ENCODE data around the gene SLC25A26. TPM values are rescaled to one million over a fixed set of nuclear protein-coding genes. Genes with fewer than 3 reads are reported as not detected.
"Not testable (repeated sequence)": the region's sequence is repeated elsewhere in the genome, so short reads cannot be mapped to it uniquely, and the experiment has no call there.

The SLC25A26 gene
- total RNA-seq, 2 experiments from 2014 or later, result 24.4 to 25.2 TPM

GRCh38 chr3:66415867-66416428 is 195.1 kb downstream of the SLC25A26 start:
- peaks cover 7% of the 10 kb centered on the region for H3K9me3 Mint-ChIP-seq
- no peak for DNase-seq
- H3K36me3 Mint-ChIP-seq, result peaks cover 10% of the 10 kb centered on the region
- peaks cover 4% of the 10 kb centered on the region for H3K4me1 Mint-ChIP-seq
- no peak overlapping the region for H3K4me3 Mint-ChIP-seq
- H3K27ac Mint-ChIP-seq, result no peak overlapping the region
- H3K27me3 Mint-ChIP-seq, result no peaks in the 10 kb centered on the region

GRCh38 chr3:66416556-66417304 is 195.9 kb downstream of the SLC25A26 start:
- no peak overlapping the region for H3K4me3 Mint-ChIP-seq
- no peaks in the 10 kb centered on the region for H3K27me3 Mint-ChIP-seq
- H3K9me3 Mint-ChIP-seq, result peaks cover 12% of the 10 kb centered on the region
- peaks cover 15% of the 10 kb centered on the region for H3K36me3 Mint-ChIP-seq
- peaks cover 4% of the 10 kb centered on the region for H3K4me1 Mint-ChIP-seq
- no peak overlapping the region for H3K27ac Mint-ChIP-seq
- DNase-seq, result no peak

GRCh38 chr3:66418475-66418931 is 197.7 kb downstream of the SLC25A26 start:
- Mint-ChIP-seq H3K36me3 (peaks cover 27% of the 10 kb centered on the region), H3K9me3 (peaks cover 21% of the 10 kb centered on the region), H3K27me3 (no peaks in the 10 kb centered on the region), H3K4me1 (no peaks in the 10 kb centered on the region), H3K4me3 (no peak overlapping the region), H3K27ac (no peak overlapping the region)
- DNase-seq, result no peak

- no peak for DNase-seq
- H3K4me1 Mint-ChIP-seq, result no peaks in the 10 kb centered on the region
- H3K27ac Mint-ChIP-seq, result no peak overlapping the region
- peaks cover 21% of the 10 kb centered on the region for H3K9me3 Mint-ChIP-seq
- no peak overlapping the region for H3K4me3 Mint-ChIP-seq
- H3K27me3 Mint-ChIP-seq, result no peaks in the 10 kb centered on the region
- H3K36me3 Mint-ChIP-seq, result peaks cover 30% of the 10 kb centered on the region
These were observed 198.2 kb downstream of the SLC25A26 start for GRCh38 chr3:66419036-66419435.

GRCh38 chr3:66421144-66421543 is 200.3 kb downstream of the SLC25A26 start:
- H3K27ac Mint-ChIP-seq, H3K4me1 Mint-ChIP-seq, H3K4me3 Mint-ChIP-seq, H3K27me3 Mint-ChIP-seq, DNase-seq: not testable (repeated sequence)
- H3K9me3 Mint-ChIP-seq, result peaks cover 21% of the 10 kb centered on the region
- peaks cover 32% of the 10 kb centered on the region for H3K36me3 Mint-ChIP-seq

GRCh38 chr3:66421893-66422292 is 201.1 kb downstream of the SLC25A26 start:
- not testable (repeated sequence) for H3K4me3 Mint-ChIP-seq, DNase-seq, H3K27me3 Mint-ChIP-seq, H3K27ac Mint-ChIP-seq, H3K4me1 Mint-ChIP-seq
- Mint-ChIP-seq H3K36me3 (peaks cover 32% of the 10 kb centered on the region), H3K9me3 (peaks cover 21% of the 10 kb centered on the region)

GRCh38 chr3:66423791-66424190 is 203.0 kb downstream of the SLC25A26 start:
- no peak overlapping the region for H3K27ac Mint-ChIP-seq
- no peak overlapping the region for H3K4me3 Mint-ChIP-seq
- no peak for DNase-seq
- no peaks in the 10 kb centered on the region for H3K27me3 Mint-ChIP-seq
- H3K9me3 Mint-ChIP-seq, result peaks cover 21% of the 10 kb centered on the region
- peaks cover 32% of the 10 kb centered on the region for H3K36me3 Mint-ChIP-seq
- no peaks in the 10 kb centered on the region for H3K4me1 Mint-ChIP-seq

GRCh38 chr3:66425032-66425431 is 204.2 kb downstream of the SLC25A26 start:
- H3K36me3 Mint-ChIP-seq, result peaks cover 30% of the 10 kb centered on the region
- DNase-seq, result no peak
- H3K9me3 Mint-ChIP-seq, result peaks cover 19% of the 10 kb centered on the region
- H3K4me3 Mint-ChIP-seq, result no peak overlapping the region
- H3K27ac Mint-ChIP-seq, result no peak overlapping the region
- H3K4me1 Mint-ChIP-seq, result no peaks in the 10 kb centered on the region
- no peaks in the 10 kb centered on the region for H3K27me3 Mint-ChIP-seq

- Mint-ChIP-seq H3K27ac (no peak overlapping the region), H3K36me3 (peaks cover 24% of the 10 kb centered on the region), H3K9me3 (peaks cover 16% of the 10 kb centered on the region), H3K27me3 (no peaks in the 10 kb centered on the region), H3K4me1 (no peaks in the 10 kb centered on the region), H3K4me3 (no peak overlapping the region)
- DNase-seq, result no peak
These were observed 204.8 kb downstream of the SLC25A26 start for GRCh38 chr3:66425576-66426114.

GRCh38 chr3:66426135-66426534 is 205.3 kb downstream of the SLC25A26 start:
- Mint-ChIP-seq H3K27ac (no peak overlapping the region), H3K9me3 (peaks cover 12% of the 10 kb centered on the region), H3K4me1 (no peaks in the 10 kb centered on the region), H3K27me3 (no peaks in the 10 kb centered on the region), H3K36me3 (peaks cover 20% of the 10 kb centered on the region), H3K4me3 (no peak overlapping the region)
- DNase-seq, result no peak

GRCh38 chr3:66427352-66427751 is 206.6 kb downstream of the SLC25A26 start:
- Mint-ChIP-seq H3K4me1 (no peaks in the 10 kb centered on the region), H3K27ac (no peak overlapping the region), H3K4me3 (no peak overlapping the region), H3K36me3 (peaks cover 13% of the 10 kb centered on the region), H3K9me3 (peaks cover 4% of the 10 kb centered on the region), H3K27me3 (no peaks in the 10 kb centered on the region)
- DNase-seq, result no peak

GRCh38 chr3:66427951-66428474 is 207.2 kb downstream of the SLC25A26 start:
- Mint-ChIP-seq H3K4me1 (no peaks in the 10 kb centered on the region), H3K27ac (no peak overlapping the region), H3K36me3 (peaks cover 7% of the 10 kb centered on the region), H3K4me3 (no peak overlapping the region), H3K27me3 (no peaks in the 10 kb centered on the region), H3K9me3 (no peaks in the 10 kb centered on the region)
- DNase-seq, result no peak

Other genes starting within 250 kb of the SLC25A26 start
- gene MAGI1, start 182.1 kb upstream of the SLC25A26 start, total RNA-seq, result under 1 TPM; 0.12 to 0.16 TPM

All from activated naive CD8-positive, alpha-beta T cell treated with anti-CD3 and anti-CD28 coated beads for 36 hours (primary cell).